C4-2B (cell line): ENCODE results near the gene SMIM9.

ENCODE experiments used
- CTCF ChIP-seq: fragments of 450-650 bp; conservative IDR thresholded peaks from 2 replicates; pipeline ENCODE4 v1.5.1; 2017; ENCODE audit warnings: mild to moderate bottlenecking
- ZFX ChIP-seq: fragments of 450-650 bp; IDR thresholded peaks from 2 replicates; pipeline ENCODE4 v1.6.1; 2017

- TF ChIP-seq CTCF (no peak), ZFX (no peak)
Observed at GRCh38 chrX:154800478-154801210, 33.8 kb downstream of the SMIM9 start.
